CD4-positive, alpha-beta T cell treated with Interleukin-2 at 100 ng/mL for 4 hours (primary cell): Measurements from ENCODE around the gene WSCD2.

Experiments used
- DNase-seq: peaks from one replicate; pipeline ENCODE4 v3.0.0-alpha.2; 2020; ENCODE audit warnings: low spot score

WSCD2 gene

DNA sequence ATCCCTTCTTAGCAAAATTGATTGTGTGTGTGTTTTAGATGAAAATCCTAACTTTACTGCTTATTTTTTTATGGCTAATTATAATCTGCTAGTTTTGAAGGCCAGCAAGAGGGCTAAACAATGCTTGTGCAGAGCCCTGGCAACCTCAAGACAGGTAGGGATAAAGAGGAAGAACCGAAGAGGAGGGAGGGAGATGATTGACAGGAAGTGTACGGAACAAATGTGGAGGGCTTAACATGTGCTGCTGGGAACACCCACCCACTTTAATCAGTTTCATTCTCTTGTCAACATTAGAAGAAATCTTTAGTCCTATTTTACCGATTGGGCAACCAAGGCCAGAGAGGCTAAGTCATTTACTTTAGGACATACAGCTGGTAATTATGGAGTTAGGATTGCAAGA, 1.4 kb upstream of the WSCD2 start:
- DNase-seq = no peak

- DNase-seq = no peak
These were observed 669 bp upstream of the WSCD2 start for GRCh38 chr12:108128221-108129016.

- DNase-seq = no peak
These were observed 1.9 kb downstream of the WSCD2 start for GRCh38 chr12:108131035-108131434.

DNA sequence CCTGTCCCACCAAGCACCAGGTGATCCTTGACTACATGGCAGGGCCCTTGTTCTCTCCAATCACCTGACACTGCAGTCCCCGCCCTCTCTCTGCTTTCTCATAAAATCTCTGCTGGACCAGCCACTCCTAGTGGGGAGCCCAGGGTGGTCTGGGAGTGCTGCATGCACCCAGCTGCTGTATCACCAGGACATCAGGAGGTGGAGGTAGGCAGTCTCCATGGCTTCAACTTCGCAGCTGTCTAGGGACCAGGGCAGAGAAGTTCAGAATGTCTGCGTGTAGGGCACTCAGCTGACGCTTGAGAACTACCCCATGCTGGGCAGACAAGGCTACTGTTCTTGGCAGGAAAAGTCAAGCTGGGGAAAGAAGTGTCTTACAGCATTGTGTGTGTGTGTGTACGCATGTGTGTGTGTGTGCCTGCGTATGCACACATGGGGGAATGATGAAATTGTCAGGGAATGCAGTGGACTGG, 2.6 kb downstream of the WSCD2 start:
- DNase-seq = no peak

DNA sequence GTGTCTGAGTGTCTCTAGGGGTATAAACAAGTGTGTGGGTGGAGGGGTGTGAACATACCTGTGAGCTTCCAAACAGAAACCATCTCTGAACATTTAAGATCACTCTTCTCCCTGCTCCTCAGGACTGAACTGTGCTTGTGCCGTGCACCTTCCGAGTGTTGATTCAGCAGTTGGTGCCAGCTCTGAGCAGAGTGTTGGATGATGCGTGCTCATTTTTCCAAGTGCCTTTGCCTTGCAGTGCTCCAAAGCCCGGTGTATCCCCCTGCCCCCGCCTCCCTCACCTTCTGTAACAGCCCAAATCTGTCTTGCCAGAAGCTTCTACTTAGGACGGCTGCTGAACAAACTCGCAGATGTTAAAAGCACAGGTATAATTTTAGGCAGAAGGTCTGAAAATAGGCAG, 4.4 kb downstream of the WSCD2 start:
- no peak for DNase-seq

GRCh38 chr12:108134744-108135143, 5.7 kb downstream of the WSCD2 start:
- DNase-seq = no peak

DNA sequence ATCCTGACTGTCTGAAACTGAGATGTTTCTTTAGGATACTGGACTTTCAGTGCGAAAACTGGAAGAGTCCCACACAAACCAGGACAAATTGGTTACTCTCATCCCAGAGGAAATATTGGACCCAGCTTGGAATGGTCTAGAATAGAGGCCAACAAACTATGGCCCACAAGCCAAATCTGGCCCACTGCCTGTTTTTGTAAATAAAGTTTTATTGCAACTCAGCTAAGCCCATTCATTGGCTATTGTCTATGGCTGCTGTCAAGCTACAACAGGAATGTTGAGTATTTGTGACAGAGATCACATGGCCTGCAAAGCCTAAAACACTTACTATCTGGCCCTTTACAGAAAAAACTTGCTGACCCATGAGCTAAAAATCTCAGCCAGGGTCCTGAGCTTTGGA, 6.5 kb downstream of the WSCD2 start:
- DNase-seq = no peak

GRCh38 chr12:108136697-108137096, 7.6 kb downstream of the WSCD2 start:
- DNase-seq = no peak

- no peak for DNase-seq
These were observed 10.4 kb downstream of the WSCD2 start for GRCh38 chr12:108139454-108139853.

DNA sequence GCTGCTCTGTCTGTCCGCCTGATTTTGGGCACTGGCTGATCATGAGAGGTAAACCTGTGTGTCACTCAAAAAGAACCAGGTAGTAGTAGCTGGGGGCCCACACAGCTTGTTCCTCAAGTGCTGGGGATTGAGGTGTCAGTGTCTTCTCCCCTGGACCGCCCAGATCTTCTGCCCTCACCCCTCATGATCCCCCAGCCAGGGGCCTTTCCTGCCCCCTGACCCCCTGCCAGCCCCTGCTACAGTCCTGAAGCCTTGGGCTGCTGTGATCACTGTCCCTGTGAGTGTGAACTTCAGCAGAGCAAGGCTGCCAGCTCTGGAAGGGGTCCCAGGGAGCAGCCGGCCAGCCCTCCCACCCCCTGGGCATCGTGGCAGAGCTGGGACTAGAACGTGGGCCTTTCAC, 11.4 kb downstream of the WSCD2 start:
- no peak for DNase-seq

DNA sequence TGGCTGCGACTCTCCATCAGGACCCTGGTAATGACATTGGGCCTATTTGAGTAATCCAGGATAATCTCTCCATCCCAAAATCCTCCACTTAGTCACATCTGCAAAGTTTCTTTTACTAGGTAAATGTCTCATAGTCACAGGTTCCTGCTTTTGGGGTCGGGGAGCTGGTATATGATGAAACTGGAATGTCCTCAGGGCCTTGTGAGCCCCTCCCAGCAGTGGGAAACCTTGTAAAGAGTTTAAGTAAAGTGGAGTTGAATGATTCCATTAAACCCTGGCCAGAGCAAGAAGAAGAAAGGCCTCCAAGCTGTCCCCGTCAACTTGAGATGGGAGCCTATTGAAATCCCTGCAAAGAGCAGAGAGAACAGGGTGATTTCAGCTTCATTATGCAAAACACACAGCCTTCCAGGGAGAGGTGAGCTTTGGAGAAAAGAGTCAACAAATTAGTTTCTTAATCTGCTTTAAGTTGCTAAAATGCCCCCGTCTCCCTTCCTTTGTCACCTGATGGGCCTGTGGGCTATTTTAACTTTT, 12.6 kb downstream of the WSCD2 start:
- DNase-seq = no peak

DNA sequence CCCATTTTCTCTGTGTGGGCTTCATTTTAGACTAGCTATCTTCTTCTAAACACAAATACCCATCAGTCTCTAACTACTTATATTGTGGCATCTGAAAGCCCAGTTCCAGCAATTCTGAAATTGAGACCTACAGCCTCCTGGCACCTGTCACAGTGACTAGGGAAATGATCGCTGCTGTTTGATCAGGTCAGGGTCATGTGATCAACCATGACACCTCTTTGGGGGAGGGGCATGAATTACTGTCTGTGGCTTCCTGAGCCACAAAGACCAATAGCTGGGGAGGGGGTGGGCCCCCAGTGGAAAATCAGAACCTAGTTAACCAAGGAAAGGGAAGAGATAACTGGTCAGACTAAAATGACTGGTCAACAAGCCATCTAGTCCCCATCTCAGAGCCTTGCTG, 14.1 kb downstream of the WSCD2 start:
- no peak for DNase-seq

DNA sequence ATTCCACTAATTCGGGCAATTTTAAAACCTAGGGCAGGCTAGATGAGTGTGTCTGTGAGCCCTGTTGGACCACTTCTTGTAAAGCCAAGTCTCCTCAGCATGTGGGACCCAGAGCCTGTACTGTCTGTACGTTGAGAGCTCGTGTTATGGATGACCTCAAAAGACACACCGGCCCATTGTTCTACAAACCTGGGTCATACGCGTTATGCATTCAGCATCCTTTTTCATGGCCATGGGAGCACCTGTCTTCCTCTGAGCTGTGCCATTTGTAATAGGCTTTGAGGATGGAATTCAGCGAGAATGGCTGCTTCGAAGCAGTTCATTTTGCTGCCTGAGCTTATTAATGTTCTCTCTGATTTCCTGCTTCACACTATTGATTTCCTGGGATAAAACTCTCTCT, 15.0 kb downstream of the WSCD2 start:
- no peak for DNase-seq

GRCh38 chr12:108145011-108145410, 15.9 kb downstream of the WSCD2 start:
- no peak for DNase-seq

DNA sequence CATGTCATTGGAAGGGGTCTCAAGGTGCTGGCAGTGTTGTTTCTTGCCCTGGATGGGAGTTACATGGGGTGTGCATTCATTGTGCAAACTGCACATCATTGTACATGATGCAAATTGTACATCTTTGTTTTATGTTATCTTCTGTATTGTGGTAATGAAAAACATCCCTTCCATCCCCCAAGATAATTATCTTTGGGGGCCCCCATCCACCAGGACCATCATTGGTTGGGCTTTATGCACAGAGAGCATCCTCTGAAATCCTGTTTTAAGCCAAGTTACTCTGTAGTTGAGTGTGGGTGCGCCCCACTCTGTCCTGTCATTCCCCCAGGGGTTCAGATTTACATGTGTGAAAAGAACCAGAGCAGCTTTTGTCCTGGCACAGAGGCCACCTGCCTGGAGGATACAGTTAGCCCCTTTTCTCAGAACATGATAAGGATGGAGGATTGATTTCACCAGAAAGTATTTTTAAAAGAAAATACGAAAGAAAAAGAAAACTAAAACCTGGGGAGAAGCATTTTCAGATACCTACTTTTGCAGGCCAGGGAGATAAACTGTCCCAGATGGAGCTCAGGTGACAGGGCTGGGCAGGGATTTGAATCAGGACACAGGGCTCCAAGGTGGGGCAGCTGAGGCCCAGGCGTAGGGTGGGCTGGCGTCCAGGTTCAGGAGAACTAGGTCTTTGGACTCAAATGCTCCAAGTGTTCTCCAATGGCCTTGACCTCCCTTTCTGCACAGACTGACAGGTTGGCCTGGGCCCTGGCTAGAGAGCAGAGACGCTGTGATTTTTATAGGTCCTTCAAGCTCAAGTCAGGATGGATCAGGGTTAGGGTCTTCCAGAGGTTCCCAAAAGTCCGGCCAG, 17.2 kb downstream of the WSCD2 start:
- DNase-seq = no peak

- no peak for DNase-seq
These were observed 18.2 kb downstream of the WSCD2 start for GRCh38 chr12:108147279-108147678.

- no peak for DNase-seq
These were observed 19.5 kb downstream of the WSCD2 start for GRCh38 chr12:108148521-108149074.

DNA sequence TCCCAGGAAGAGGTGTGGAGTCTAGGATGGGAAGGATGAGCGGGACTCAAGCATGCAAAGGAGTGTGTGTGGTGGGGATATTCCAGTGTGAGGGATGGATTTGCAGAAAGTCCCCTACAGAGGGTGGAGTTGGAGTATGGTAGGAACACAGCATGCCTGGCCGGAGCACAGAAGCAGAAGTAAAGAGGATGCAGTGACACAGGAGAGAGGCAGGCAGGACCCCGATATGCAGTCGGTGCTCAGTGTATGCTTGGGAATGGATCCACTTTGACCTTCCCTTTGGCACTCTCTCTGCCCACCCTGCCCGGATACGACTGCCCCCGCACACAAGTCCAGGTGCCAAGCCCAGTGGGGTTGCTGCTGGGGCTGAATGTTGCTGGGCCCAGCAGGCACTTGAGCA, 21.3 kb downstream of the WSCD2 start:
- no peak for DNase-seq

DNA sequence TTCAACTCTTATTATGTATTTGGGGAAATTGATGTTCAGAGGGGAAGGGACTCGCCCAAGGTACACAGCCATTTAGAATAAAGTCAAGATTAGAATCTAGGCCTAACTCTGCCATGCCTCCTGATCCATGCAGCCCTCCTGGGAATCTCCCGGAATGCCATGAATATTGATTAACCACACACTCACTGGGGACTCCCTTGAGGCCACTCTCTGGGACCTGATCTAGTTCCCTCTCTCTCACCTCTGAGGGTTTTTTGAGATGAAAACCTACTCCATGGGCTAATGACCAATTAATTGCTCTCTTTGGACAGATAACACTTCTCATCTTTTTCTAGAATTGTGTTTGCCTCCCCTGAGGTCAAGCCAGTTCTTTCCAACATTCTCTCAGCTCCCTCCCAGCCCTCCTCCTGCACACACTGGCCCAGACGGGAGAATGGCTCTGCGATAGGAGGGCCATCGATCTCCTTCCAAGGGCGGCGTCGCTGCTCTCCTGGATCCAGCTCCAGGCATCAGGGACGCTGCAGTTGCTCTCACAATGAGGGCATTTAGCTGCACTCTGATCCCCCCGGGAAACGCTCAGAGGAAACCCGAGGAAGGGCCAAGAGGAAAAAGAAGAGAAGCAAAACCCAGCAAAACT, 22.6 kb downstream of the WSCD2 start:
- no peak for DNase-seq

GRCh38 chr12:108152170-108152538, 23.1 kb downstream of the WSCD2 start:
- no peak for DNase-seq

GRCh38 chr12:108156717-108157116, 27.6 kb downstream of the WSCD2 start:
- DNase-seq = no peak

DNA sequence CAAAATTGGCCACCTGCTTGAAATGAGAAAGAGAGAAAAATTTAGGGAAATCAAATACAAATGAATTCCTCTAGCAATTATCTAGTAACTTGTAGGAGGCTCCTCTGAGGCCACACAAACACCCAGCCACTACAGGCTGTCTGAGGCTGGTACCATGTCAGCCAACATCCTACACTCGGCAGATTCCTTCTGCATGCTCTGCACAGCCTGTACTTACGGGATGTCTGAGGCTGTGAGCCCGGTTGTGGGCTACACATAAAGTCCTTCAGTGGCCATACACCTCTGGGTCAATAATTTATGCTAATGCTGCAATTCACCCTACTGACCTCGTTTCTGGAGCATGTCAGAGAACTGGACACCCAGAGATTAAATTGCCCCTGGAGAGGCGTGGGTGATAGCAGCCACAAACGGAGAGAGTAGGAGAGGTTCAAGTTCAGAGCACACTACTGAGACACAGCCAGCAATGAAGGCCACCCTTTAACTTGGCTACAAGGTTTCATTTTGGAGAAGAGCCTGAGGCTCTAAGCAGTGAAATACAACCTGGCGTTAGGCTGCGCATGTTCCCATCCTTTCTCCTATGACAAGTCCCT, 28.9 kb downstream of the WSCD2 start:
- DNase-seq = no peak
